H1 (cell line): ENCODE results near the gene SLC12A7.

ENCODE experiments used
- ATF2 ChIP-seq: IDR thresholded peaks from 2 replicates; pipeline ENCODE4 v1.6.1; 2012; ENCODE audit warnings: low read length, inconsistent platforms
- CEBPB ChIP-seq: IDR thresholded peaks from 2 replicates; pipeline ENCODE4 v1.6.1; 2012; ENCODE audit warnings: low read depth, low read length
- CTCF ChIP-seq, 3 experiments: IDR thresholded peaks; 1 replicate in 2 of 3; 2 replicates in 1 of 3; pipeline versions ENCODE4 v1.5.1 to v1.6.1; 2011; ENCODE audit warnings: low read length in 3 of 3, mild to moderate bottlenecking in 3 of 3, inconsistent platforms in 2 of 3, low read depth in 1 of 3, moderate library complexity in 1 of 3; ENCODE audit not compliant: insufficient read depth in 1 of 3; ENCODE audit errors: control extremely low read depth in 1 of 3
- EP300 ChIP-seq, 2 experiments: IDR thresholded peaks; 1 replicate in 1 of 2; 2 replicates in 1 of 2; pipeline ENCODE4 v1.6.1; 2011 to 2012; ENCODE audit warnings: low read depth in 2 of 2, low read length in 2 of 2, mild to moderate bottlenecking in 2 of 2, borderline replicate concordance in 1 of 2, inconsistent platforms in 1 of 2, moderate library complexity in 1 of 2
- EZH2 ChIP-seq: fragments of 200-600 bp; sonication (generic); IDR thresholded peaks from 2 replicates; pipeline ENCODE4 v1.7.1; 2012; ENCODE audit warnings: low read depth, mild to moderate bottlenecking, moderate library complexity, low read length, inconsistent platforms; ENCODE audit not compliant: severe bottlenecking
- FOSL1 ChIP-seq: IDR thresholded peaks from 2 replicates; pipeline ENCODE4 v1.6.1; 2011; ENCODE audit warnings: mild to moderate bottlenecking, low read depth, low read length, moderate library complexity; ENCODE audit not compliant: insufficient read depth
- KDM1A ChIP-seq: fragments of 200-600, 300-600 bp; sonication (generic); IDR thresholded peaks from 2 replicates; pipeline ENCODE4 v1.7.1; 2016; ENCODE audit warnings: mild to moderate bottlenecking, low read length, borderline replicate concordance
- MAFK ChIP-seq: IDR thresholded peaks from 2 replicates; pipeline ENCODE4 v1.6.1; 2012; ENCODE audit warnings: low read depth, mild to moderate bottlenecking, improper control_type of control experiment, low read length
- MAX ChIP-seq: IDR thresholded peaks from 2 replicates; pipeline ENCODE4 v1.6.1; 2012; ENCODE audit warnings: inconsistent platforms
- POLR2A ChIP-seq, 2 experiments: IDR thresholded peaks; 1 replicate in 1 of 2; 2 replicates in 1 of 2; pipeline ENCODE4 v1.6.1; 2011; ENCODE audit warnings: low read depth in 2 of 2, low read length in 2 of 2, mild to moderate bottlenecking in 2 of 2; ENCODE audit errors: control extremely low read depth in 1 of 2
- RFX5 ChIP-seq: IDR thresholded peaks from 2 replicates; pipeline ENCODE4 v1.6.1; 2011; ENCODE audit warnings: low read depth, low read length, improper control_type of control experiment, borderline replicate concordance
- SRF ChIP-seq: IDR thresholded peaks from 2 replicates; pipeline ENCODE4 v1.6.1; 2011; ENCODE audit warnings: mild to moderate bottlenecking, low read depth, low read length, moderate library complexity
- TAF1 ChIP-seq: IDR thresholded peaks from 2 replicates; pipeline ENCODE4 v1.6.1; 2011; ENCODE audit warnings: mild to moderate bottlenecking, low read depth, low read length

GRCh38 chr5:1014781-1015221, 97.1 kb downstream of the SLC12A7 start:
- TF ChIP-seq EP300 (IDR thresholded peaks at IDR 0.05; ENCODE audit: borderline replicate concordance in 1 of 2, low read depth in 2 of 2, low read length in 2 of 2) (no peak), KDM1A (no peak), MAFK (no peak), MAX (no peak), CTCF (IDR thresholded peaks at IDR 0.05; ENCODE audit: control extremely low read depth in 1 of 3, insufficient read depth in 1 of 3, low read depth in 1 of 3, low read length in 3 of 3) (no peak), CEBPB (no peak), TAF1 (no peak), FOSL1 (no peak), POLR2A (IDR thresholded peaks at IDR 0.05; ENCODE audit: control extremely low read depth in 1 of 2, low read depth in 2 of 2, low read length in 2 of 2) (no peak), ATF2 (no peak), EZH2 (no peak), SRF (no peak), RFX5 (no peak)
